Cardiac fibroblast (primary cell): ENCODE measurements around the gene CLDN24.

Source experiments
- DNase-seq, 2 donors: peaks; one replicate each; pipeline versions ENCODE4 v3.0.0 to v3.0.0-alpha.2; 2010; ENCODE audit warnings: low read depth in 2 of 2
- H3K4me3 ChIP-seq, 2 donors: replicated peaks in 1 of 2; 1 replicate in 1 of 2; 2 replicates in 1 of 2; pipeline ENCODE4 v1.5.1; 2011; ENCODE audit warnings: low read depth in 2 of 2, low read length in 2 of 2, mild to moderate bottlenecking in 2 of 2, moderate library complexity in 1 of 2
- CTCF ChIP-seq: IDR thresholded peaks from one replicate; pipeline ENCODE4 v1.5.1; 2011; ENCODE audit warnings: low read depth, mild to moderate bottlenecking, low read length, inconsistent platforms

Gene CLDN24

DNA sequence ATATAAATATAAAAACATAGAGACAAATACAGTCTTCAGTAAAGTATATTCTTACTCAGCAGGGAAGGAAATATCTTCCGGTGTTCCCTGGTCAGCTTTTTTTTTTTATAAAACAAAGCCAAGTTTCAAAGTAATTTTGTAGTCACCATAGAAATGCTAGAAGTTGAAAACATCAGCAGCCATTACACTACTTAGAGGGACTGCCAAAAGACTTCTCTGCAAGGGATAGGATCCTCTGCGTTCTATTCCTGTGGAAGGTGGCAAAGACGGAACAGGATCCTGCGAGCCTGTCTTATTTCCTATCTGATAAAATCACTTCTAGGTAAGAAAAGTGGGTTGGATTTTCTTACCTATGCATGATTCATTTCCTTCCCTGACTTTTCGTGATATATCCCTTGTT lies 21.6 kb downstream of the CLDN24 start:
- no peak for DNase-seq
- no peak overlapping the region for H3K4me3 ChIP-seq
- no peak for TF ChIP-seq CTCF

DNA sequence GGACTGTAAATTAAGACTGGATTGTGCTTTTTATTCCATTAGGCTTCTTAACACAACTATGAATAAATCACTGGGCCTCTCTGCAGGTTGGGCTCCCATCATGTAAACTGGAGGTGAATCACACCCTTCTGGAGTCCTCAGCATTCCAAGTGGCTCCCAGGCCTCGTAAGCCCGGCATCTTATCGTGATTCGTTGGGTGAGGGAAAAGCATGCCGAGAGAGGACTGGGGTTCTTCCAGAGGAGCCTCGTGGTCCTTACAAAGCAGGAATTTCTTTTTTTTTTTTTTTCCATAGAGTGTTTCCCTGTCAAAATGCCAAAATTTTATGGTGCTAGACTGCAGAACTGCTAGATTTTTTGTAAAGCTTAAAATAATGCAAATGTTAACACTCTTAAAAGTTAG lies 22.2 kb downstream of the CLDN24 start:
- TF ChIP-seq CTCF = no peak
- peak; percentile 24 to 59 for DNase-seq
- no peak overlapping the region for H3K4me3 ChIP-seq

DNA sequence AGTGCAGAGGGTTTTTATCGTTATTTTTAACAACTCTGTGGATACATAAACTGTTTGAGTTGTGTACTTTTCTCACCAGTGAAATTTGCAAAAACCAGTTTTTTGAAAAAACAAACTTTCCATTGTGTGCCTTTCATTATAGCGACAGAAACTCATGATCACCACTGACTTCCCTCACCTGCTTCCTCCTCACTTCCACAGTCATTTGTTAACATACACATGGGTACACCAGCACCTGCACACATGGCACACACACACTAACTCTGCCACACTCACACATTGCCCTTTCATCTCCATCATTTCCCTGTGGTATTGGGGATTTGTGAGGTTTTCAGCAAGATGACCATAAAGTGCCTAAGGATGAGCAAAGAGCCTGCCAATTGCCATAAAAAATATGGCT lies 22.8 kb downstream of the CLDN24 start:
- H3K4me3 ChIP-seq = no peak overlapping the region
- TF ChIP-seq CTCF = no peak
- no peak for DNase-seq

GRCh38 chr4:183297675-183298074 lies 24.6 kb downstream of the CLDN24 start:
- no peak for DNase-seq
- H3K4me3 ChIP-seq = no peak overlapping the region
- TF ChIP-seq CTCF = no peak

GRCh38 chr4:183295711-183296110 lies 26.5 kb downstream of the CLDN24 start:
- no peak overlapping the region for H3K4me3 ChIP-seq
- DNase-seq = no peak
- no peak for TF ChIP-seq CTCF

- TF ChIP-seq CTCF = no peak
- H3K4me3 ChIP-seq = no peak overlapping the region
- DNase-seq = no peak
Measured at GRCh38 chr4:183291070-183291469, 31.2 kb downstream of the CLDN24 start.

- DNase-seq = no peak
- H3K4me3 ChIP-seq = no peak overlapping the region
- no peak for TF ChIP-seq CTCF
Measured at GRCh38 chr4:183289688-183290087, 32.5 kb downstream of the CLDN24 start.
